ENCODE measurements around the gene SPRING1. TPM values are rescaled to one million over a fixed set of nuclear protein-coding genes. Genes with fewer than 3 reads are reported as not detected.

Gene SPRING1
- total and polyA plus RNA-seq, 2 donors (not counting 1 experiment from before 2014, with no cell fraction given), result 12.9 to 43.7 TPM

- TF ChIP-seq CTCF (IDR thresholded peaks at IDR 0.05) (no peak), EZH2 (IDR thresholded peaks at IDR 0.05; ENCODE audit: borderline replicate concordance, insufficient read depth, low read depth, low read length, poor library complexity, severe bottlenecking) (no peak)
- Histone ChIP-seq H3K27me3 (replicated peaks in 1 of 4; ENCODE audit: control extremely low read depth in 1 of 4, control insufficient read depth in 3 of 4, insufficient read depth in 4 of 4, low read length in 3 of 4) (no peaks in the 10 kb centered on the region), H3K4me1 (ENCODE audit: control insufficient read depth in 2 of 2, insufficient read depth in 2 of 2, low read length in 2 of 2) (no peaks in the 10 kb centered on the region), H4K20me1 (ENCODE audit: control insufficient read depth, insufficient read depth, low read length, poor library complexity, severe bottlenecking) (no peaks in the 10 kb centered on the region), H3K36me3 (replicated peaks in 1 of 2; ENCODE audit: control extremely low read depth in 1 of 2, control insufficient read depth in 1 of 2, extremely low read depth in 1 of 2, insufficient read depth in 2 of 2, low read length in 1 of 2) (peaks cover 1 to 2% of the 10 kb centered on the region in 2 experiments), H3K79me2 (ENCODE audit: control insufficient read depth, insufficient read depth, low read length) (no peaks in the 10 kb centered on the region), H3K4me2 (replicated peaks; ENCODE audit: low read depth, low read length, poor library complexity, severe bottlenecking) (no peak overlapping the region), H3K9ac (ENCODE audit: low read length) (no peak overlapping the region), H3K9me3 (ENCODE audit: control extremely low read depth in 1 of 3, control insufficient read depth in 2 of 3, insufficient read depth in 1 of 3, low read length in 2 of 3) (peaks cover 0 to under 1% (median 0%) of the 10 kb centered on the region in 3 donors), H3K27ac (ENCODE audit: low read length in 2 of 2) (no peak overlapping the region), H2AFZ (ENCODE audit: insufficient read depth, low read depth, low read length, poor library complexity, severe bottlenecking) (no peak overlapping the region), H3K4me3 (ENCODE audit: control extremely low read depth in 1 of 5, extremely low read depth in 1 of 5, insufficient read depth in 1 of 5, low read depth in 2 of 5, low read length in 4 of 5) (no peak overlapping the region)
- intact Hi-C loops (cut with micrococcal nuclease), result no loop called here
- Mint-ChIP-seq H3K9me3 (ENCODE audit: insufficient read depth) (no peaks in the 10 kb centered on the region), H3K4me3 (no peak overlapping the region), H3K27me3 (no peaks in the 10 kb centered on the region), H3K27ac (no peak overlapping the region), H3K4me1 (no peaks in the 10 kb centered on the region)
- ChIA-PET POLR2A (no interaction called here), CTCF (interaction anchor here (1.4 kb wide), 1 partner anchor 117 kb away, joined by 5 read pairs; no protein-coding TSS in a partner anchor)
- ATAC-seq (ENCODE audit: low read depth), result no peak
- 94% methylated on average over 5 of the region's 5 CpGs for WGBS (ENCODE audit: insufficient coverage)
- DNase-seq, result no peak
These were observed 27.4 kb upstream of the SPRING1 start for GRCh38 chr12:116765271-116765670.

- intact Hi-C loops (cut with micrococcal nuclease), result no loop called here
- Histone ChIP-seq H3K27me3 (replicated peaks in 1 of 4; ENCODE audit: control extremely low read depth in 1 of 4, control insufficient read depth in 3 of 4, insufficient read depth in 4 of 4, low read length in 3 of 4) (no peaks in the 10 kb centered on the region), H3K4me3 (ENCODE audit: control extremely low read depth in 1 of 5, extremely low read depth in 1 of 5, insufficient read depth in 1 of 5, low read depth in 2 of 5, low read length in 4 of 5) (no peak overlapping the region), H3K9me3 (ENCODE audit: control extremely low read depth in 1 of 3, control insufficient read depth in 2 of 3, insufficient read depth in 1 of 3, low read length in 2 of 3) (peaks cover 0 to 7% (median 0%) of the 10 kb centered on the region in 3 donors), H3K4me1 (ENCODE audit: control insufficient read depth in 2 of 2, insufficient read depth in 2 of 2, low read length in 2 of 2) (peaks cover 0 to 2% of the 10 kb centered on the region in 2 donors), H3K4me2 (replicated peaks; ENCODE audit: low read depth, low read length, poor library complexity, severe bottlenecking) (no peak overlapping the region), H3K27ac (ENCODE audit: low read length in 2 of 2) (no peak overlapping the region), H2AFZ (ENCODE audit: insufficient read depth, low read depth, low read length, poor library complexity, severe bottlenecking) (no peak overlapping the region), H3K9ac (ENCODE audit: low read length) (no peak overlapping the region), H3K36me3 (replicated peaks in 1 of 2; ENCODE audit: control extremely low read depth in 1 of 2, control insufficient read depth in 1 of 2, extremely low read depth in 1 of 2, insufficient read depth in 2 of 2, low read length in 1 of 2) (peaks cover 1 to 2% of the 10 kb centered on the region in 2 experiments), H4K20me1 (ENCODE audit: control insufficient read depth, insufficient read depth, low read length, poor library complexity, severe bottlenecking) (no peaks in the 10 kb centered on the region), H3K79me2 (ENCODE audit: control insufficient read depth, insufficient read depth, low read length) (no peaks in the 10 kb centered on the region)
- Mint-ChIP-seq H3K27me3 (no peaks in the 10 kb centered on the region), H3K9me3 (ENCODE audit: insufficient read depth) (no peaks in the 10 kb centered on the region), H3K4me3 (no peak overlapping the region), H3K27ac (no peak overlapping the region), H3K4me1 (peaks cover 4% of the 10 kb centered on the region)
- WGBS (ENCODE audit: insufficient coverage), result 100% methylated on average over 3 of the region's 4 CpGs
- ATAC-seq (ENCODE audit: low read depth) (no peak), DNase-seq (no peak)
- TF ChIP-seq CTCF (IDR thresholded peaks at IDR 0.05), result no peak
- no peak for TF ChIP-seq EZH2 (IDR thresholded peaks at IDR 0.05; ENCODE audit: borderline replicate concordance, insufficient read depth, low read depth, low read length, poor library complexity, severe bottlenecking)
- ChIA-PET POLR2A (no interaction called here), CTCF (interaction anchor here (1.6 kb wide), 1 partner anchor 121 kb away, joined by 6 read pairs; no protein-coding TSS in a partner anchor)
These were observed 23.6 kb upstream of the SPRING1 start for GRCh38 chr12:116761499-116761898.

Data from B cell (primary cell).